Posterior vena cava (tissue), 2 donors: Measurements from ENCODE around the gene OPN1SW. TPM values are rescaled to one million over a fixed set of nuclear protein-coding genes. Genes with fewer than 3 reads are reported as not detected.

Source experiments
- DNase-seq: peaks from one replicate; pipeline ENCODE4 v3.0.0-alpha.2; 2020; ENCODE audit warnings: low spot score
- intact Hi-C, 2 donors: fragments of 100-400 bp; cut with DNase I; formaldehyde crosslinking; loops; one replicate each; pipeline versions ENCODE4 v1.14.1 to v1.14.2; 2022 to 2023
- long read RNA-seq, 2 donors: library from polyadenylated mRNA; unstranded; transcript quantifications; one replicate each; pipeline ENCODE4 v2.0.0, GENCODE V29; 2020 to 2021
- total RNA-seq, 2 donors: library from RNA; stranded (reverse); fragmentation: NEBNext Ultra II Directional; extraction: Animal tissue kit (Norgen Biotek cat#: 25700); gene quantifications; one replicate each; pipeline ENCODE4 v1.2.1, GENCODE V29; 2021
- donor health status: DM: yes; HTN: yes; CAD: no.
- donor health status: DM: yes; HTN: yes; CAD: no.

OPN1SW gene
- not detected for total RNA-seq
- long read RNA-seq, donor 1, partial matches to known transcripts: 0 of 5 reads
- long read RNA-seq, donor 1, other reads (novel, unspliced or antisense): 5 of 5 reads
- long read RNA-seq, donor 2, partial matches to known transcripts: 0 of 2 reads
- long read RNA-seq, donor 2, other reads (novel, unspliced or antisense): 2 of 2 reads

DNA sequence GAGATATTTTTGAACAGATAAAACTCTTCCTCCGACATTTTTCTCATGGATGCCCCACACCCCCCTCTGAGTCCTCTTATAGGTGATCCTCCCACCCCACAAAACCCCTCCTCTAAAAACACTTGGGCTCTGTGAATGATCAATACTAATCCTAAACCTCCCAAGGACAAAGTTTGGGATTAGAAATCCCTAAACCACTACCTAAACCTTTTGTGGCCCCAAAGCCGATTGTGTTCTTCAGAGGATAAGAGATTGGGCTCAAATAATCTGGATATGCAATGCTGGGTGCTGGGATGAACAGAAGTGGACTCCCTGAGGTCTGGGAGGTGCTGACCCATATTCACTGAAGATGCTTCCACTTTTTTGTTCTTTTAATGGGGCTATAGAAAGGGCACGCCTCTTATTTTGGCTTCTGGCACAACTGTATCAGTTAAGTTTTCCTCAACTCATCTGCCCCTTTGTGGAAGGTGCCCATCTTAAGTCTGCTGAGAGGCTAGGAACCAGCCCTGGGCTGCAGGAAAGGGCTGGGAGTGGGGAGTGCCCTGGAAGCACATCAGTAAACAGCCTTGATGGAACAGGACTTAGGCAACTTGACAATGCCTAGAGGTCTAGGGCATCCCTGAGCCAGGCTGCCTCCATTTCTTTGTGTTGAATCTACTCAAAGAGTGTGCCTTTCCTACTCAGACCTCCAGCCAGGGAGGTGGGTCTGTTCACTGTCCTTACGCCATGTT lies at the start of gene OPN1SW:
TSS of gene OPN1SW (minus strand) at position 51 of the 731 bp plus-strand sequence. CDS start at position 38, 13 bp downstream.
- intact Hi-C loops: no loop called here
- no peak for DNase-seq

GRCh38 chr7:128821724-128822123 lies 46.1 kb upstream of the OPN1SW start:
- no peak for DNase-seq
- intact Hi-C loops: no loop called here

DNA sequence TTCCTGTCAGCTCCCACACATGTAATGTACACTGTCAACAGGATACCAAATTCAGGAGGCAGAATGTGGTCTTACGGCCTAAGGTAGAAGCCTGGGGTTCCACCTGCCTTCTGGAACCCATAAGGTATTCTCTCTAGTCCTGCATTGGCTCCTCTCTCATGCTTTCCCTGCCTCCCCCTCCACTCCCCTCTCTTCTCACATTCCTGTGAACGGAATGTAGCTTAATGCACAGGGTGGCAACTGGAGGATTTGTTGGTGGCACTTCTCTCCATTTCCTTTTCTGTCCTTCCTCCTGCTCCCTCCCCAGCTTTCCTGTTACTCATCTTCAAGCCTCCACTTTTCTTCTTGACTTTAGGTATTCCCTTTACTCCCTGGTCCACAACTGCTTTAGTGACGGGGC lies 43.1 kb upstream of the OPN1SW start:
- intact Hi-C loops: no loop called here
- DNase-seq: no peak

DNA sequence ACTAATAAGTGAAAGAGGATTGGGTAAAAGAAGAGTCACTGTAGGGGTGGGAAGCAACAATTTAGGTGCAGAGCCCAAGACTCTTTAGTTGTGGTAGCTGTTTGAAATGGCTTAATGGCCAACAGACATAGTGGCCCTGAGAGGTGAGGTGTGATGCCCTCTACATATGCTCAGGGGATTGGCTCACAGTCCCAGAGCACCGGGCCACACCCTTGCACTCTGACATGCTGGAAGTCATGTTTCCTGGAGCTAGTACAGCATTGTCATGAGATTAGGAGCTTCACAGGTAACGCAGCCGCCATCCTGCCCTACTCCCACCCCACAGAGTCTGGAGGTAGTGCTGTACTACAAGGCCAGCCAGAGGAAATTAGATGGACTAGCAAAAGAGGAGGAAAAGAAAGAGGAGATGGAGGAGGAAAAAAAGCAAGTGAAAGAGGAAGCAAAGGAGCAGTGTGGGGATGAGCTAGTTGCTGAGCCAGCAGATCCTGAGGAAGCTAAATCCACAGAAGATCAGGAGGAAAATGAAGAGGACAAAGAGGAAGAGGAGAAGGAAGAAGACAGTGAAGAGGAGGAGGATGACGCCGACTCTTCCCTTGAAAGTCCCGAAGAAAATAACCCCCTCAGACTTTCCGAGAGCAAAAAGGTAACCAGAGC lies 39.8 kb upstream of the OPN1SW start:
- no peak for DNase-seq
- intact Hi-C loops: no loop called here

DNA sequence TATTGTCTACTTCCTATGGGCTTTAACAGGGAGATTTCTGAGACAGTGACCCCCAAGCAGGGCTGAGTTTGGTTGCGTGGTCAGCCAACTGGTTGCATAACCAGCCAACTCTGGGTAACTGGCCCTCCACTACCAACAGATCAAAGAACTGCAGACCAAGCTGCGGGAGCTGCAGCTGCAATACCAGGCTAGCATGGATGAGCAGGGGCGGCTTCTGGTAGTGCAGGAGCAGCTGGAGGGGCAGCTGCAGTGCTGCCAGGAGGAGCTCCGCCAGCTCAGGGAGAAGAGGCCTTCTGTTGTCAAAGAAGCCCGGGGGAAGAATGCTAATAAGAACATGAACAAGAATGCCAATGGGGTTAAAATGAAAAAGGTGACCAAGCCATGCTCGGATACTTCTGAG lies 38.9 kb upstream of the OPN1SW start:
- DNase-seq: no peak
- intact Hi-C loops: no loop called here

DNA sequence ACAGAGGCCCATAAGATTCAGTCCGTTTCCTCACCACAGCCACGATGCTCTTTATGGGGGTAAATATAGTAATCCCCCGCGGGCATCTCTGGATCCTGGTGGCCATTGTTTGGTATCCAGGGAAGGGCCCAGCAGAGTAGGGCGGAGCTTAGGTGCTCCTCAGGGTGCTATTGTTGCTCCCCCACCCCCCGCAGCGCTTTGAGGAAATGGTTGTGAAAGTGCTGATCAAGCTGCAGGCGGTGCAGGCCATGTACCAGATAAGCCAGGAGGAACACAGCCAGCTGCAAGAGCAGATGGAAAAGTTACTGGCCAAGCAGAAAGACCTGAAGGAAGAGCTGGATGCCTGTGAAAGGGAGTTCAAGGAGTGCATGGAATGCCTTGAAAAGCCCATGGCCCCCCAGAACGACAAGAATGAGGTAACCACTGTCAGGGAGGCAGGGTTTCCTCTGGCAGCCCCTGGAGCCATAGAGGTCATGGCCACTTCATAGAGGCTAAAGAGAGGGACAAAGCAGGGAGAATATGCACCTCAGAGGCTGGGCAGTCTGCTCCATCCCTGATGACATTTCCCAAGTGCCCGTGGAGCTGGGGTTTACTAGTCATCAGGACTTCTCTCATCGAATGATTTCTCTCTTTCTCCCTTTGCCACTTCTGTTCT lies 37.0 kb upstream of the OPN1SW start:
- peak; percentile 82 for DNase-seq
- intact Hi-C loops: no loop called here

DNA sequence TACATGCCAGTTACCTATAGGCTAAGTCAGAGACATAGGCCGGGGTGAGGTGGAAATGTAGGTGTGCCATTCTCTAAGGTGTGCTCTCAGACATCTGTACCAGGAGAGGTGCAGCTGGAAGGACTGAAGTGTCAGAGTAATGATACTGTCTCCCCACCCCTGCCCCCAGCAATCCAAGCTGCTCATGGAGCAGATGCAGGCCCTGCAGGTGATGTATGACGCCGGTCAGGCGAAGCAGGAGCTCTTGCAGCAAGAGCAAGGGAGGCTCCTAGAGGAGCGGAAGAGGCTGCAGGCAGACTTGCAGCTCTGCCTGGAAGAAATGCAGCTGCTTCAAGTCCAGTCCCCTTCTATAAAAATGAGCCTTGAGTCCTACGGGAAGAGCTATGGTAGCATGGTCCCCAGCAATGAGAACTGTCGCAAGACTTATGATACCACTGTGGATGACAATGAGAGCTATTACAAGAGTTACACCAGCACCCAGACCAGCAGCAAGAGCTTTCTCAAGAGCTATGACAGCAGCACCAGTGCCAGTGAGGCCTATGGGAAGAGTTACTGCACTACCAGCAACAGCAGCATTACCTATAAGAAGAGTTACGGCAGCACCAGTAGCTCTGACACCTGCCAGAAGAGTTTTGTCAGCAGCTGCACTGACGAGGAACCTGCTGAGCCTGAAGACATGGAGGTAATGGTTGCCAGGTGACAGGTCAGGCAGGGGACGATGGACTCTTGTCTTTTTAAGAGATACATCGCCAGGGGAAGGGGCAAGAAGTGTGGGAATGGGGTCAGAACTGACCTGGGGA lies 36.2 kb upstream of the OPN1SW start:
- intact Hi-C loops: no loop called here

GRCh38 chr7:128810997-128811396 lies 35.4 kb upstream of the OPN1SW start:
- intact Hi-C loops: no loop called here
- no peak for DNase-seq

More for the DNA sequence above, 36.2 kb upstream of the OPN1SW start:
- no peak for DNase-seq

DNA sequence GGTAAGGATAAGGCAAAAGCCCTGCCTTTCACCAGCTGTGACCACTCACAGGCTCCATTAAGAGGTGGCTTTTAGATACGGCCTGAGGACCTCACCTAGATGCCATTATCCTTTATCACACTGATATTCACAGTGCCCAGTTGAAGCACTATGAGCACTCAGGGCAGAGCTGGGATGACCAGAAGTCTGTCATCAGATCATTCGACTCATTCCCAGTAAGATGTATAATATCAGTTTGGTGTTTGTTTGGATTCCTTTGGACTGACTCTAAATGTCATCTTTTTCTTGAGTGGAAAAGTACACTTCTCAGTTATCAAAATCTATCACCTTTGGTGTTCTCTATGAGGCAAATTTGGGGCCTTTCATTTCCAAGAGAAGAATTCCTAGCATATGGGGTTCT lies 34.9 kb upstream of the OPN1SW start:
- intact Hi-C loops: no loop called here
- no peak for DNase-seq

DNA sequence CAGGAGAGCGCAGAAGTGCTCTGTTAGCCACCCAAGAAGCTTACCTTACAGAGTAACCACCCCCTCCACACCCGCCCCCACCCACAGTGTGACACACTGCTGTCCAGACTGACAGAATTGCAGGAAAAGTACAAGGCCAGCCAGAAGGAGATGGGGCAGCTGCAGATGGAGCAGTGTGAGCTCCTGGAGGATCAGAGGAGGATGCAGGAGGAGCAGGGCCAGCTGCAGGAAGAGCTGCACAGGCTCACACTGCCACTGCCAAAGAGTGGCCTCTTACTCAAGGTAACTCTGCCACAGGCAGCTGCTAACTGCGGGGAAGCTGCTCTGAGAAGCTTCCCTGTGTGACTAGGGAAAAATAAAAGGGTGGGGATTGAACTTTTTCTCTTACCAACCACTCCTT lies 33.8 kb upstream of the OPN1SW start:
- DNase-seq: no peak
- intact Hi-C loops: loop anchor here in 1 of 2 donors (5.0 kb wide), 1 partner anchor 453 kb away; no protein-coding TSS in a partner anchor

- DNase-seq: no peak
- intact Hi-C loops: loop anchor here in 1 of 2 donors (5.0 kb wide), 1 partner anchor 455 kb away; no protein-coding TSS in a partner anchor
Observed at GRCh38 chr7:128807191-128807590, 31.6 kb upstream of the OPN1SW start.

DNA sequence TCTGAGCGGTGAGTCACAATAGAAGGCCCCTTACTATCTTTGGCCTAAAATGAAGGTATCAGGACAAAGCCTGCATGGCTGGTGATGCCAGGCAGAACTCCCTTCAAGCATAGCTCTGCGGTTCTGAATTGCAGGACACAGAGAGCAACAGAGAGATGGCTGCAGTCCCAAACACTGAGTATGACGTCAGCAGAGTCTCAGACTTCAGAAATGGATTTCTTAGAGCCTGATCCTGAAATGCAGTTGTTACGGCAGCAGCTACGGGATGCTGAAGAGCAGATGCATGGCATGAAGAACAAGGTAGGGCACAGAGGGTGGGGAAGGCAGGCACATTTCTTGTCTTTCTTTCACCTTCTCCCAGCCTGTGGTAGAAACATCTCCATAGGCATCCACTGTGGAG lies 29.6 kb upstream of the OPN1SW start:
- intact Hi-C loops: loop anchor here in 1 of 2 donors (5.0 kb wide), 1 partner anchor 457 kb away; no protein-coding TSS in a partner anchor
- no peak for DNase-seq

DNA sequence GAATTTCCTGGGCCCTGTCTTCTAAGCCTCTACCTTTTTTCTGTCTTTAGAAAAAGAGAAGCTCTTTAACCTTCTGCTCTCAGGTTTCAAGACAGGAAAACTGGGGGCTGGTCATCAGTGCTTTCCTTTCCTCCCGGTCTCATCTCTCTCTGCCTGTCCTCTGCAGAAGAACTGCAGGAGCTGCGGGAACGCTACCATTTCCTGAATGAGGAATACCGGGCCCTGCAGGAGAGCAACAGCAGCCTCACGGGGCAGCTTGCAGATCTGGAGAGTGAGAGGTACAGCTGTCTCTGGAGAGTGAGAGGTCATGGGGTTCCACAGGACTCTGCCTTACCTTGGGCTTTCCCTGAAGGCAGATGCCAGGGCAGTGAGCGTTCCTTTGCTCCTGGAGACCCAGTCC lies 28.9 kb upstream of the OPN1SW start:
- no peak for DNase-seq
- intact Hi-C loops: no loop called here

- DNase-seq: no peak
- intact Hi-C loops: no loop called here
Observed at GRCh38 chr7:128801667-128802418, 26.2 kb upstream of the OPN1SW start.

DNA sequence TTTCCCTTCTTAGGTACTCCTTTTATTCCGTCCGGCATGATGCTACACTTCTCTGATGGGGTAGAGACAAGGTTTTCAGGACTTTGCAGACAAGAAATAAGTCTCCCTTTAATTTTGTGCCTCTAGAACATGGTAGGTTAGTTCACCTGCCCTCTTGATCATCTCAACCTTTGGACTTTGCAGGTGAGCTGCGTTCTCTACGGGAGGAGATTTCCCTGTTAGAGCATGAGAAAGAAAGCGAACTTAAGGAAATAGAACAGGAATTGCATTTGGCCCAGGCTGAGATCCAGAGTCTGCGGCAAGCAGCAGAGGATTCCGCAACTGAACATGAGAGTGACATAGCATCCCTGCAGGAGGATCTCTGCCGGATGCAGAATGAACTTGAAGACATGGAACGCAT lies 25.4 kb upstream of the OPN1SW start:
- intact Hi-C loops: no loop called here
- DNase-seq: no peak

- DNase-seq: no peak
- intact Hi-C loops: no loop called here
Observed at GRCh38 chr7:128800567-128800966, 25.0 kb upstream of the OPN1SW start.

- no peak for DNase-seq
- intact Hi-C loops: no loop called here
Observed at GRCh38 chr7:128799451-128799850, 23.9 kb upstream of the OPN1SW start.

- intact Hi-C loops: no loop called here
- no peak for DNase-seq
Observed at GRCh38 chr7:128796327-128796726, 20.7 kb upstream of the OPN1SW start.

DNA sequence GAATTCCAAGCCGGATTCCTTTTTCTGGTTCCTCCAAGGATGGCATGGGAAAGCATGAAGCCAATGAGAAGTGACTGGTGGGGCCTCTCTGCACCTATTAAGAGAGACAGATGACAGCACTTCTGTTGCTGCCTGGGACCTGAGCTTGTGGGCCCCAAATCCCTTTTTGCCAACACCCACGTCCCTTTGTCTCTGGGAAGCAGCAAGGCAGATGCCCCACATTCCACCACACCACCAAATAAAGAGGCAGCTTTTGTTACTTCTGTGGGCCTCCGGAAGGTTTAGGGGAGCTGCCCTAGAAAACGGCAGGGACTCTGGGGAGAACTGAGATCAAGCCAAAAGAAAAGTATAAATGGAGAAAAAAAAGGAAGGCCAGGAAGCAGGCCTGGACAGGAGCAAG lies 19.5 kb upstream of the OPN1SW start:
- no peak for DNase-seq
- intact Hi-C loops: no loop called here
